CD4-positive, alpha-beta T cell treated with Interleukin-15 for 4 hours (primary cell): ENCODE results near the gene KIAA0040.
A peak's percentile ranks its signal among the peaks of the same experiment; 100 is the strongest.

Experiments used
- DNase-seq: peaks from one replicate; pipeline ENCODE4 v3.0.0-alpha.2; 2020; ENCODE audit warnings: low spot score

Gene KIAA0040

DNA sequence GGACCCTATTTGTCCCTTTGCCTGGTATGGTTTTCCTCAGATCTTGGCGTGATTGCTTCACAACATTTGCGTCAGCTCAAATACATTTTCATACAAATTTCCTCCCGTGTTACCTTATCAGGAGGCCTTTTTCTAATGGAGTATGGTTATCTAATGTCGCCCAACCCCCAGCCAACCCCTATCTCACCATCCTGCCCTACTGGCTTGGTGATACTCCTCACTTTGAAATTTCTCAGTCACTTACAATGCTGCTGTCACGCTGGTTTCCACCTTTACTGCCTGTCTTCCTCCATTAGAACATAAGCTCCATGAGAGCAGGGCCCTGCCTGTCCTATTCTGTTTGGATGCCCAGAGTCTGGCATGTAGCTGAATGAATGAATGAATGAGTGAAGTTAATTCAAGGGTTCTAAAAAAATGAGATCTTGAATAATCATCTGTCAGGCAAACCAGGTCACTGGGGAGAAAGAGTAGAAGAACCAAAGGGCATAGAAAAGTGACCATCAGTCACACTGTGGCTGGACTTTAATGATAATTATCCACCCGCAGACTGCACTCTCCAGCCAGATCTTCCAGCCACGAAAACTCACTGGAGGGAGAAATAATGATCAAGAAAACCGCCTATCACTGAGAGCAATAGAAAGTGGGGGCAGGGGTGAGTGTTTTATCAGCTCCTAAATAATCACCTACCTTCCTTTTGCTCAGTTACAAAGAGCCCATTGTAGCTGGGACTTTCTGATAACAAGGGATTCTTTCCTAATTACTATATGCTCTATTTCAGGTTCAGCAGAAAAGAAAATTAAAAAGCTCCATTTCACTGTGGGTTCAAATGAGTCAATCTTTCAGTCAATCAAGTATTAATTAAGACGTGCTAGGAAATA is 21.3 kb downstream of the KIAA0040 start:
- no peak for DNase-seq

- no peak for DNase-seq
These were observed 23.1 kb downstream of the KIAA0040 start for GRCh38 chr1:175169286-175170018.

DNA sequence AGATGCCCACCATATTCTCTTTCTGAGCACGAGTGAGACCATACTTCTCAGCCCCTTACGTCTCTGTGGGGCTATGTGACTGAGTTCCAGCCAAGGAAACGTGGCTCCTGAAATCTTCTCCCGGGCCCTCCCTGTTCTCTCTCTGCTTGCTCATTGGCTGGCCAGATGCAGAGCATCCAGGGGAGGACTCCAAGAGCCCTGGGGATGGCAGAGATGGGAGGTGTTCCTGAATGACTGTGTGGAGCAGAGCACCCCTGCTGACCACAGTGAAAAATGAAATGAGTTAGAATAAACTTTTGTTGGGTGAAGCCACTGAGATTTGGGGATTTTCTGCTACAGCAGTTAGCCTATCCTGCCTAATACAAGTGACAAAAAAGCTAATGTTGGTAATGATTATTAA is 23.8 kb downstream of the KIAA0040 start:
- no peak for DNase-seq

DNA sequence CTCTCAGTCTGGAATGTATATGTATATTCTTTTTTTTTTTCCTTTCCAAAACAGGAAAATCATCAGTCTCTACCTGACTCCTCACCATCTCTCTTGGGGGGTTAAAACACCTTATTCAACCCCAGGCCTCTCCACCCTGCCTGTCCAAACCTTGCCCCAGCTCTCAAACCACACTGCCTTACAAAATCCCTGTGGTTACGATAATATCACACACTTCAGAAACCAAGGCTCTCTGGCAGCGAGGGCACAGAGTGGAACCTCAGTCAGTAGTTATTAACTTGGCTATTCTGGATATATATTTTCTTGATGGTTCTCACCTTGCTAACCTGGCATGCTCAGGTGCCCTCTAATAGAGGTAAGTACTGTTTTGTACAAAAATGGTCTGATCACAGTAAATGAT is 24.7 kb downstream of the KIAA0040 start:
- DNase-seq, result no peak

DNA sequence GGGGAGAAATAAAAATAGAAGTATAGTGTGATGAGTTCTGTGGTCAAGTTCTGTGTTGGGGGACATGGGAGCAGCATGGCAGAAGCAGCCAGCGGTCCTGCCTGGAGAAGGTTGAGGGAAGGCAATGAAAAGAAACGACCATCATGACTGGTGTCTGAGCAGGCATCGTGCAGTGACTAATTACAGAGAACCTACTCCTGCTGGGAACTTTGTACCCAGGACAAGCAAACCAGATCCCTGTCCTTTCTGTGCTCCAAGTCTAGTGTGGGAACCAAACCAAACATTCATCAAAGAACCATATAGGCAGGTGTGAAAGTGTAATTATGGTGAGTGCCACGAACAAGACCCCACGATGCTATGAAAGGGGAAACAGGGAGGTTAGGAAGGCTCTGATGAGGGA is 25.8 kb downstream of the KIAA0040 start:
- DNase-seq, result no peak

DNA sequence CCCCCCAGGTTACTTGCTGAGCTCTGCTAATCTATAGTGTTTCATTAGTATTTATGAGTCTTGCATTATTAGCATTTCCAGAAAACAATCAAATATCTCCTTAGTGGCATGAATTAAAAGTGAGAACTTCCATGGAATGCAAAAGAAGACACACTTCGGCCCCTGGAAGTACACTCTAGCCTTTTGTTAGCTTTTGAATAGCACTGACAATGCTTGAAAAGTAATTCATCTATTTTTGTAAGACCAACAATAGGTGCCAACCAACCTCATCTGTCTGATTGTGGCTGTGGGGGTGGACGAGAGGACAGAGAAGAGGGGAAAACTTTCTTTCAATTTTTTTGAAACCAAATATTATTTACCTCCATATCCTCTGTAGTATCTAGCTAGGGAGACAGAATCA is 27.8 kb downstream of the KIAA0040 start:
- no peak for DNase-seq

DNA sequence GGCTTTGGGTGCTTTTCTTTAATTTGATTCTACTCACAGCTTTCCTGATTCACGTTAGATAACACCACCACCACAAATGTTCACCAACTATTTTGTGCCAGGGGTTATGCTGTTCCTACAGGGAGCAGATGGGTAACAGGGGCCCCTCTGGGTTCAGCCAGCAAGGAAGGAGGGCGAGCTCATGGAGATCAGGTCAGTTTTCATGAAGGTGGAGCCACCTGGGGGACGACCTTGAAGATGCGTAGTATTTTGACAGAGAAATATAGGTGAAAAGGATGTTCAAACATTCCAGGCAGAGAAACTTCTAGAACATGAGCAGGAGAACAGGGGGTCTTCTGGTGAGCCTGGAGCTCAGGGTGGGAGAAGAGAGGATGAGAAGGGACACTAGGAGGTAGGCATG is 28.9 kb downstream of the KIAA0040 start:
- DNase-seq, result no peak

GRCh38 chr1:175162955-175163354 is 29.6 kb downstream of the KIAA0040 start:
- no peak for DNase-seq

GRCh38 chr1:175158170-175158591 is 34.4 kb downstream of the KIAA0040 start:
- DNase-seq, result no peak

- no peak for DNase-seq
These were observed 35.4 kb downstream of the KIAA0040 start for GRCh38 chr1:175157200-175157599.

DNA sequence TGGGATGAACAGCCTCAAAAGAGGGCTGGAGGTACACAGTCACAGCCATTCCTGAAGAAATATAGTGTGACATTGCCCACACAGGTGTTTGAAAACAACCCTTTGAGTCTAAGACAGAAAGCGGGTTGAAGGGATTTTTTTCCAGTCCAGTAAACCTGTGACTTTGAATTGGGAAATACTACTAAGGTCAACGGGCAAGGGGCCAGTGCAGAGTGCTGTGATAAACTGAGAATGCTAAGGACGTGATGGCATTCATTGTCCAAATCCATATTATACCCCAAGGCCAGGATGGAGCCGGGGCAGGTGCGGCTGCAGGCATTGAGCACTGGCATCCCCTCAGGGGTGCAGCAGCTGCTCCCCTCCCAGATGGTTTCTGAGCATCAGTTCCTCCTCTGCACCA is 36.6 kb downstream of the KIAA0040 start:
- DNase-seq, result no peak

GRCh38 chr1:175155473-175155856 is 37.1 kb downstream of the KIAA0040 start:
- DNase-seq, result no peak

DNA sequence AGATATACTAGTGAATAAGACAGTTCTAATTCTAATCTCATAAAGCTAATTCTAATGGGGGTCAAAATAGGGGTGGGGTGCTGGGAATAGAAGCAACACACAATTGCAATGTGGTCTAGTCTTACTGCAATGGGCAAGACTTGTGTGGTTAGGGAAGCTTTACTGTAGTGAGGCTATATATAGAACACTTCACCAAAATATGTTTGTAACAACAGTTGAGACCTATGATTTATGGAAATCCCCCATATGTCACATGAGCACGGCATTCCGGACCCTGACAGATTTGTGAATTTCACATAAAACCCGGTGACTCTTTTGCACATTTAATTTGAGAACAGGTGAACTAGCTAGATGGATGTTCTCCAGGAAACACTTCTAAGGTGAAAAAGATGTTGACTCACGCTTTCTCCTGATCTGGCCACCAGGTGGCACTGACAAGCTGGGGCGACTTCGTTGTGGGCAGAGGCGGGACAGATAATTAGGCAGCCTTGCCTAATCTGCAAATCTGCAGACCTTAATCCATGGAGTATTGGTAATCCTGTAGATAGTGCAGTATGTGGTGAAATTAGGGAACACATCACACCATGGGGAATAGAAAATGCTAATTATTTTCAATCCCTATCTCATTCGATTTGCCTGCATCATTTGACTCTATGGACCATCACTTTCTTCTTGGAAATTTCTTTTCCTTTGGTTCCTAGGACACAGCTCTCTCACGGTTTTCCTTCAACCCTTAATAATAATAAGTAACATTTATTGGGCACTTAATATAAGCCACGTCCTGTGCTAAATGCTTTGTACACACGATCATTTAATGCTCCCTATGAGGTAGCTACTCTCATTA is 37.7 kb downstream of the KIAA0040 start:
- peak; percentile 80 for DNase-seq

- DNase-seq, result peak; percentile 68
These were observed 40.4 kb downstream of the KIAA0040 start for GRCh38 chr1:175152006-175152652.

DNA sequence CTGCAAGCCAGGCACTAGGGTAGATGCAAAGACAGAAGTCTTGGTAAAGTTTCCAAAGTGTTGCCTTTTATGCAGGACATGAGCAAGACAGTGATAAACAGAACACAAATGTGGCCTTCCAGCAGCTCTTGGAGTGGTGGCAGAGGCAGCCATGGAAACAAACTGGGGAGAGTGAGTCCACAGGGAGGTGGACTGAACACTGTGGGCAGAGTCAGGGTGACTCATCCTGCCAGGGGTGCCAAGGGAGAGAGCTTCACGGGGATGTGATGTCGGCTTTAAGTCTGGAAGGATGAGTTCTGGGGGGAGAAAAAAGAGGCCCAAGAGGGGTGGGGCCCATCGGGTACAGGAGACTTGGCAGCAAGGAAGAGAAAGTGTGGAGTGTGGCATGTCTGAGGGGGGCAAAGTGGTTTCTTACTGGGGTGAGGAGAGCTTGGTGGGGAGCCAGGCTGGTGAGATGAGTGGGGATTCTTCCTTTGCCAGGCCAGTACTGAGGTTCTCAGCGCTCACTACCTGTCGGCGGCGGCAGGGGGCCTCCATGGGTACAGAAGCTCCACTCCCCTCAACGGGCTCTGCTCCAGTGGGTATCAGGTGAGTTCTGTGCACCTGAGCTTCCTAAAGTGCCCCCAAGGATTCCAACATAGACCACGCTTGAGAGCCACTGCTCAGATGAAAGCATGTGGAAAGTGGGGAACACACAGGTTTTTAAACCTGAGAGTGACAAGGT is 41.8 kb downstream of the KIAA0040 start:
- DNase-seq, result no peak

GRCh38 chr1:175148068-175148467 is 44.5 kb downstream of the KIAA0040 start:
- DNase-seq, result no peak

DNA sequence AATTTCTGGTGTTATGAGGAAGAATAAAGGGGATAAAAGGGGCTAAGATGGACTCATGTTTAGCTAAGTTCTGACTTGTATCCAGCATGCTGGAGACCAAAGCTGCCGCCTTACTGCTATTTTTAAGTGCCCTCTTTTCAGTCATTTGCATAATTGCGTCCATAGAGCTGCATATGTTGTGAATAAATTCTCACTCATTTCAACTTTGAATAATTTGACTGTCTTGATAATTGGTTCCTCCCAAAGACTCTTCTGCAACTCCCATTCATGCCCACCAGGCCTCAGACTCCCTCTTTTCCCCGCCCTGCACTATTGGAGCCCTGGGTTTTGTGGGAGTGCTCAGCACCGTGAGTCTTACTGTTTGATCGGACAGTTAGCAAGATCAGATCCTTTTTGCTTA is 45.0 kb downstream of the KIAA0040 start:
- no peak for DNase-seq

DNA sequence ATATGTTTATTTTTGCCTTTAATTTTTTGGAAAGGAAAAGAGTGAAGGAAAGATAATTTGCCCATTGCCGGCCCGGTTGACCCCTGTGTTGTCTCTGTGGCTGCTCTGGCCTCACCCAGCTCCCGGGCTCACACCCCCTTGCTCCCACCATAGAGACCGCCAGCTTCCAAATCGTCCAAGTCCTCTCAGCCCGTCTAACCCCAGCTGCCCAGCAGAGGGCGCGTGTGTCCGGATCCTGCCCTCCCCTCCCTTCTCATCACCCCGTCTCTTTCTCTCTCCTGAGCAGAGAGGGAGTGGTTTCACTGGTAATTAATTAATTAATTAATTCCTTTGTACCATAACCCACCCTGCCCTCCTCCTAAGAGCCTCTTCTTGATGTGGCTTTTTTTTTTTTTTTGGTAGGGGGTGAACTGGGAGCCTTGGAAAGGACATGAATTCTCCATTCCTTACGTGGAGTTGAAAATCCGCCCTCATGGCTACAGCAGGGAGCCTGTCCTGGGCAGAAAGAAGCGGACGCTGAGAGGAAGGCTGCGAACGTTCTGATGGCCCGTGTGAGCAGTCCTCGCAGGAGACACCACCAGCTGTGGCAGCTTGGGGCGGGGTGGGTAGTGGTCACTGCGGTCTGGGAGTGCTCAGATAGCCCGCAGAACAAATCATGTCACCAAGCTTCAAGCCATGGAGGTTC is 45.9 kb downstream of the KIAA0040 start:
- peak; percentile 58 for DNase-seq

GRCh38 chr1:175145899-175146528 is 46.6 kb downstream of the KIAA0040 start:
- DNase-seq, result no peak

- no peak for DNase-seq
These were observed 54.0 kb downstream of the KIAA0040 start for GRCh38 chr1:175138579-175138978.
